Lower lobe of right lung (tissue), 2 donors: ENCODE measurements around the gene CPXM2. TPM values are rescaled to one million over a fixed set of nuclear protein-coding genes. Genes with fewer than 3 reads are reported as not detected.

Experiments used
- ATAC-seq, 2 donors: fragments of 200-7000 bp; cut with Tn5 transposase; one replicate each; pipeline ENCODE4 v1.9.1; 2020 to 2022; ENCODE audit warnings: mild to moderate bottlenecking in 2 of 2, moderate library complexity in 2 of 2
- DNase-seq: peaks from one replicate; pipeline ENCODE4 v3.0.0-alpha.2; 2020
- H3K27ac ChIP-seq: fragments of 200-600 bp; one replicate; pipeline ENCODE4 v1.8.0; 2022
- H3K27me3 ChIP-seq: fragments of 200-600 bp; one replicate; pipeline ENCODE4 v1.8.0; 2022; ENCODE audit warnings: low read depth
- H3K36me3 ChIP-seq: fragments of 200-600 bp; one replicate; pipeline ENCODE4 v1.8.0; 2022; ENCODE audit warnings: mild to moderate bottlenecking
- H3K4me1 ChIP-seq: fragments of 200-600 bp; one replicate; pipeline ENCODE4 v1.8.0; 2022
- H3K4me3 ChIP-seq: fragments of 200-600 bp; one replicate; pipeline ENCODE4 v1.8.0; 2022; ENCODE audit warnings: mild to moderate bottlenecking
- H3K9me3 ChIP-seq: fragments of 200-600 bp; one replicate; pipeline ENCODE4 v1.8.0; 2022
- CTCF ChIP-seq: fragments of 200-600 bp; IDR thresholded peaks from one replicate; pipeline ENCODE4 v1.8.0; 2022; ENCODE audit warnings: antibody characterized with exemption, mild to moderate bottlenecking
- intact Hi-C: fragments of 100-400 bp; cut with DNase I; formaldehyde crosslinking; loops from one replicate; pipeline ENCODE4 v1.11.0; 2022
- total RNA-seq: library from RNA; stranded (reverse); fragmentation: NEBNext Ultra II Directional; extraction: Animal tissue kit (Norgen Biotek cat#: 25700); gene quantifications from one replicate; pipeline ENCODE4 v1.2.1, GENCODE V29; 2021
- donor health status: DM: no; HTN: yes; CAD: no; lungs with severe emphysema.

Gene CPXM2
- total RNA-seq, 1 donor from 2014 or later: 6.3 TPM

- H3K27me3 ChIP-seq: peaks cover 5% of the 10 kb centered on the region
- TF ChIP-seq CTCF: no peak
- H3K4me3 ChIP-seq: no peak overlapping the region
- intact Hi-C loops: no loop called here
- H3K4me1 ChIP-seq: no peaks in the 10 kb centered on the region
- ATAC-seq (no peak), DNase-seq (no peak)
- H3K9me3 ChIP-seq: no peaks in the 10 kb centered on the region
- H3K27ac ChIP-seq: no peak overlapping the region
- no peaks in the 10 kb centered on the region for H3K36me3 ChIP-seq
Observed at GRCh38 chr10:123865350-123865749, 26.3 kb downstream of the CPXM2 start.

GRCh38 chr10:123864923-123865322 is 26.7 kb downstream of the CPXM2 start:
- Histone ChIP-seq H3K27ac (no peak overlapping the region), H3K4me1 (no peaks in the 10 kb centered on the region)
- no peak for DNase-seq

GRCh38 chr10:123863721-123864482 is 27.7 kb downstream of the CPXM2 start:
- ATAC-seq (no peak), DNase-seq (no peak)
- Histone ChIP-seq H3K36me3 (no peaks in the 10 kb centered on the region), H3K4me1 (no peaks in the 10 kb centered on the region), H3K9me3 (no peaks in the 10 kb centered on the region), H3K27ac (no peak overlapping the region), H3K27me3 (no peaks in the 10 kb centered on the region), H3K4me3 (no peak overlapping the region)
- no peak for TF ChIP-seq CTCF
- intact Hi-C loops: no loop called here

More at GRCh38 chr10:123864923-123865322, 26.7 kb downstream of the CPXM2 start:
- no peak for TF ChIP-seq CTCF
- Histone ChIP-seq H3K9me3 (no peaks in the 10 kb centered on the region), H3K27me3 (peaks cover 5% of the 10 kb centered on the region), H3K36me3 (no peaks in the 10 kb centered on the region), H3K4me3 (no peak overlapping the region)
- ATAC-seq: no peak
- intact Hi-C loops: no loop called here

- DNase-seq: no peak
- Histone ChIP-seq H3K27ac (no peak overlapping the region), H3K4me1 (no peaks in the 10 kb centered on the region), H3K4me3 (no peak overlapping the region), H3K9me3 (no peaks in the 10 kb centered on the region), H3K27me3 (no peaks in the 10 kb centered on the region), H3K36me3 (no peaks in the 10 kb centered on the region)
- no peak for TF ChIP-seq CTCF
- ATAC-seq: no peak
- intact Hi-C loops: no loop called here
Observed at GRCh38 chr10:123863183-123863575, 28.4 kb downstream of the CPXM2 start.

- no peak overlapping the region for H3K27ac ChIP-seq
- intact Hi-C loops: no loop called here
- no peaks in the 10 kb centered on the region for H3K9me3 ChIP-seq
- no peak overlapping the region for H3K4me3 ChIP-seq
- TF ChIP-seq CTCF: no peak
- no peaks in the 10 kb centered on the region for H3K36me3 ChIP-seq
- DNase-seq (no peak), ATAC-seq (no peak)
- no peaks in the 10 kb centered on the region for H3K4me1 ChIP-seq
- no peaks in the 10 kb centered on the region for H3K27me3 ChIP-seq
Observed at GRCh38 chr10:123862421-123863182, 29.0 kb downstream of the CPXM2 start.
